CD4-positive, alpha-beta T cell treated with Interleukin-10 for 1 hour (primary cell): ENCODE results near the gene TCP11.

Experiments
- DNase-seq: peaks from one replicate; pipeline ENCODE4 v3.0.0-alpha.2; 2020

TCP11 gene

DNA sequence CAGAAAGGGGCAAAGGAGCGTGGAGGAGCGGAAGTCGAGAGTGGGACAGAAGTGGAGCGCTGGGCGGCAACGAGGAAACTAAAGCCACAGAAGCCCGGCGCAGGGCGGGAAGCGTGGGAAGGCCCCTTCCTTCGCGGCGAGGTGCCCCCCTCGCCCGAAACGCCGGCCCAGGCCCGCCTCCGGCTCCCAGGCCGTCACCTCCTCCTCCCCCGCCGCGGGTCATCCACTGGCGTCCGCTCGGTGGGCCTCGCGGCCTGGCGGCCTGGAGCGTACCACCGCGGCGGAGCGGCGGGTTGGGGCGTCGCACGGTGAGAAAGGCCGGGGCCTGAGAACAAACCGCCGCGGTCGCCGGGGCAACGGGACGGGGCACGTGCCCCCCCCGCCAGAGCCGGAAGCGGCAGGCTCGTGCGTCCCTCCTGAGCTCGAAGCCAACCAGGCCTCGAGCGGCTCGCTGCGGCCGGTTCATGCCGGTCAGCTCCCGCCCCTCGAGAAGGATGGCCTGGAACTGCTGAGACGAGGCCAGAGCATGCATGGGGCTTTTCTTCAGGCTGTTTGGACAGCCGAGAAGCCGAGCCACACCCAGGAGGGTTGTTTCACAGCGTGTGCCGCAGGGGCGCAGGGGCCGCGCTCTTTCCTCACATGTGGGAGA, at the start of gene TCP11:
TCP11 (minus strand) TSS at position 333 of the 649 bp plus-strand sequence. CDS start 469 bp downstream, outside the sequence.
- DNase-seq: peak; percentile 32

DNA sequence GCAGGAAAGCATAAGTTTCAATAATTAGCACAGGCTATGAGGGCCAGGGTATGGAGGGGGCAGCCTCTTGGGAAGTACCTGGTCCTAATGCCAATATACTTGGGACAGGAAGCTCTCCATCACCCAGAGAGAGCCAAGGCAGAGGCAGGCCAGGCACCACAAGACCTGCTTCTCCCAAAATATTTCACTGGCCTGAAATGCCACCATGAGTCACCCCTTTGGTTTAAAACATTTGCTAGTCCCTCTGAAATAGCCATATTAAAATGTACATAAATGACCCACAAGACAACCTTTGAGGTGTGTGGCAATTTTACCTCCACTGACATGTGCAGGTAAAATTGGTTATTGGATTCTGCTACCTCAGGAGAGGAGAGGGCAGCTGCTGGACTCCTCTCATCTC, 49.2 kb upstream of the TCP11 start:
- no peak for DNase-seq

- no peak for DNase-seq
Measured at GRCh38 chr6:35188886-35189285, 47.7 kb upstream of the TCP11 start.

DNA sequence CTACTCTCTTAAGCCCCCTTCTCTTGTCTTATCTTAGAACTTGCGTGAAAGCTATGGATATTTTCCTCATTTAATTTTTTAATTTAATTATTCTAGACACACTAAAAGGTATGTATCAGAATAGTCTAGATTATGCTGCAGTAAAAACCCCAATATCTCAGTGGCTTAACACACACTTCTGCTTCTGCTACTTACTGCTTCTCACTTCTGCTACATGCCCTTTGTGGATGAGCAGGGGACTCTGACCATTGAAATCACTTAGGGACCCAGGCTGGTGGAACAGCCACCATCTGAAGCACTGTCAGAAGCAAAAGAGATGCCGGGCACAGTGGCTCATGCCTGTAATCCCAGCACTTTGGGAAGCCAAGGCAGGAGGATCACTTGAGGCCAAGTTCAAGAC, 45.4 kb upstream of the TCP11 start:
- no peak for DNase-seq

GRCh38 chr6:35185971-35186370, 44.8 kb upstream of the TCP11 start:
- DNase-seq: no peak

- no peak for DNase-seq
Measured at GRCh38 chr6:35185302-35185681, 44.2 kb upstream of the TCP11 start.

GRCh38 chr6:35184580-35185301, 43.6 kb upstream of the TCP11 start:
- DNase-seq: no peak

DNA sequence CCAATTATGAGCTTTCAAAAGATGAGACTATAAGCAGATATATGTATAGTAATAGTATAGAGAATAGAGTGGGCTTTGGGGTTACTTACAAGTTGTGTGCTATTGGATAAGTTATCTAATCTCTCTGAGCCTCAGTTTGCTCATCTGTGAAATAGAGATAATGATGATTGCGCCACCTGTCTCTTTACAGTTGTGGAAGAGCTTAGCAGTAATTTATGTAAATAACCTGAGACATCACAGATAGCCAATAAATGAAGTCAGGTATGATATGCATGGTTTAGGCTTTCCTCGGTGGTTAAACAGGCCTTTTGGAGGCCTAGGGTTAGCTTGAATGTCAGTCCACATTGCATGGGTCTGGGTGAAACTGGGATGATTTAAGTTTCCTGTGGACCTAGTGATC, 42.8 kb upstream of the TCP11 start:
- no peak for DNase-seq

DNA sequence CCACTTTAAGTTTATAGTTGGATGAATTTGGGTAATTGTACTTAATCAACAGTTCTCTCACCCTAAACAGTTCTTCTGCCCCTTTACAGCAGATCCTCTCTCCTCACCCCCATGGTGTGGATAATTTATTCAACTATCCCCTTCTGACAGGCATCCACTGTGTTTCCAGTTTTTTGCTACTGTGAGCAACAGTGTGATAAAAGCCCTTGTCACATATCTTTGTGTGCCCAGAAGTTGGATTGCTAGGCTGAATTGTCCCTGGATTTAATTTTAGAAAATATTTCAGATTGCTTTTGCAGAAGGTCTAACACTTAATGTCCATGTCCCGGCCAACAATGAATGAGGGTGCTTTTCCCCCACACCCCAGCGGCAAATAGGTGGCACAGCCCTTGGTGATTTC, 42.1 kb upstream of the TCP11 start:
- no peak for DNase-seq

- DNase-seq: no peak
Measured at GRCh38 chr6:35181933-35182612, 40.9 kb upstream of the TCP11 start.

GRCh38 chr6:35181308-35181932, 40.3 kb upstream of the TCP11 start:
- no peak for DNase-seq

GRCh38 chr6:35179901-35180535, 38.9 kb upstream of the TCP11 start:
- DNase-seq: no peak

DNA sequence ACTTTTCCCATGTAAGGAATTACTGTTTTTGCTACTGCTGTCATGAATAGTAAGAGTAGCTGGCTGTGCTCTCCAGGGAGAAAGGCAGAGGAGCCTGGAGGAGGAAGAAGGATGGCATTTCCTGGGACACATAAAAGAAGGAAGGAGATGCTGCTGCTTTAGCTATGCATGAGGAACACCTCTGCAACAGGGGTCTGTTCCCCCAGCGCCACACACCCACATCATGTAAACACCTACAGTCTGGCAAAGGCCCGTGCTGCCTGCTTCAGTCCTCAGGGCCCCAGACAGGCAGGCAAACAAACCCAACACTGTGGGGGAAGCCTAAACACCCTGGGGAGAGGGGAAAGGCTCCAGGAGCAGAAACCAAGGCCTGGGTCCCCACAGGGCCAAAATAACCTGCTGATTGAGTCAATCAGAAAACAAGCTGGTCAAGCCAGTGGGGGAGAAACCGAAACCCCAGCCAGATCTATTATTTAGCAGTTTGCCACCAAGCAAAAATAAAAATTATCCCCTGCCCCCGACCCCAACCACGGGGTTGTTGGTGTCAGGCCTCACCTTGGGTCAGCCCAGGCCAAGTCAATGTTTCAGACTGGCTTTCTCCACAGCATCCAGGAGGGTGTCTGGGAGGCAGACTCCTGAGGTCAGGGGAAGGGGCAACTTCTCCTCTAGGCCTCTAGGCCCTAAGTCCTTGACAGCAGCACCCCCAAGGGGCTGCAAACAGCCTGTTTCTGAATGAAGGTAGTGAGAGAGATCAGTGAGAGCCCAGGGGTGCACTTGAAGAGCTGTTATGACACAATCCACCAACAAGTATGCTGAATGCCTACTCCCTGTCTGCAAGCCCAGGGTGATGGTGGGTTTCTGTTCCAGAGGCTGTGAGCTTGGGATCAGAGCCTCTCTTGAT, 38.0 kb upstream of the TCP11 start:
- DNase-seq: no peak

DNA sequence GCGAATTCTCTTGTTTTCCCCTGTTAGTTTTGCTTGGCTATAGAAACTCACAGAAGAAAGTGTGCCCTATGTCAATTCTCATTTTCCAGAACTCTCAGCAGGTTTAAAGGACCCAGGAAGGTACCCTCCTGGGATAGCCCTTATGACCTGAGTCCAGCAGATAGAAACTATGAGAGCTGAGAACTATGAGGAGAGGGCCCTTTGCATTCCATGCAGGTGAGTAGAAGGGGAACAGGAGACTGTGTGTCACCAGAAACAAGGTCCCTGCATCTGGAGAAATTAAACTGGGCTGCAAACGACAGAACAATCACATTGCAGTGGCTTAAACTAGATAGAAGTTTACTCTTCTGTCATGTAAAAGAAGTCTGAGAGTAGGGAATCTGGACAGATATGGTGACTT, 36.9 kb upstream of the TCP11 start:
- DNase-seq: no peak

DNA sequence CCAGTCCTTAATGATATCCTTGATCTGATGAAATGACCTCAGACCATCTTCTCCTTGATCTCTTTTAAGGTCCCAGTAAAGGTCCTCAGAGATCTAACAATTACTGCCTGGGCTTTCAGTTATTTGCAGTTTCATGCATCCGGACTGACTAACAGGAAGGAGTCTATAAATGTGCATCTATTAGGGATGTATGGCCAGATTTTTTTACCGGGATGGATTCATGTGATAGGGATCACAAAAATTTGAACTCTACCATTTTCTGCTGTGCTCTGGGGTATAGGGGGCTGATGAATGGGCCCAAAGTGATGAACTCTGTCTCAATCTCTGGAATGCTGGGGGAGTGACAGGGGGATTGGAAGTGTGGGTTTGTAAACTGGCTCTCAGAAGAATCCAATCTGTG, 36.5 kb upstream of the TCP11 start:
- DNase-seq: no peak

DNA sequence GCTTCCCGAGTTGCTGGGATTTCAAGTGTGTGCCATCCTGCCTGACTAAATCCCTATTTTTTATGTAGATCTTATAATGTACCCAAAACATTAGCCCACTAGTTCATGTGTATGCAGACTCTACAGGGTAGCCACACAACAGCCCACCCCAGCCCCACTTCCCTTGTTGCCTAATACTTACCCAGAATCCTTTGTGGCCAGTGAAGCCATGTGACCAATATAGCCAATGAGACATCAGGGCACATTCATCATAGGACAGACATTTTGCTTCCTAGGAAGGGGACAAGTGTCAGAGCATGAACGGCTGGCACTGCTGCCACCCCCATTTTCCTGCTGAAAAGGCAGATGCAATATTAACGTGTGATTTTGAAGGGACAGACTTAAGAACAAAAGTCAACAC, 36.0 kb upstream of the TCP11 start:
- no peak for DNase-seq

DNA sequence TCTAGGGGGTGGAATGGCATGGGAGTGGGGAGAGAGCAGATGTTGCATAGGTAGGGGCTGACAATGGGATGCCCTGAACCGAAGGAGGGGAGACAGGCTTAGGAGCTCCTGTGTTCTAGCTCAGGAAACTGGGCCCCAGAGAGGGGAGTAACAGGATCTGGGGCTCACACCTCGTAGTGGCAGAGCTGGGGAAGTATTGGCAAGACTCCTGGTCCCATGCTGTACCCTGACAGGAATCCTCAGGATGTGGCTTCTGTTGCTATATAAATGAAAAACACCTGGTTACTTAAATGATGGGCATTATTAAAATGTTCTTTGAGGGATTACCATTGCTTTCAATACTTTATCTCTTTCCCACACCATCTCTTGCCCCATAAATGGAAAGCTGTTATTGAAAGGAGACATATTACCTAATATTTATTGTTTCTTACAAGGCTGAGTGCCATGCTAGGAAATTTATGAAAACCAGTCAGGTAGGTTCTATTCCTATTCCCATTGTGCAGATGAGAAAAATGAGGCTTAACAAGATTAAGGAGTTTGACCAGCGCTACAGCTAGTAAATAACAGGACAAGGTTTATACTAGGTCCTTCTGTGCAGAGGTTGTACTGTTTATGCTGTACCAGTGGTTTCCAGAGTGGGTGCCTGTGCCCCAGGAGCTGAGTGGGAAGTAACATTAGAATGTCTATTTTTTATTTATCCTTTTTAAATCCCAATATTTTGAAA, 35.3 kb upstream of the TCP11 start:
- no peak for DNase-seq

DNA sequence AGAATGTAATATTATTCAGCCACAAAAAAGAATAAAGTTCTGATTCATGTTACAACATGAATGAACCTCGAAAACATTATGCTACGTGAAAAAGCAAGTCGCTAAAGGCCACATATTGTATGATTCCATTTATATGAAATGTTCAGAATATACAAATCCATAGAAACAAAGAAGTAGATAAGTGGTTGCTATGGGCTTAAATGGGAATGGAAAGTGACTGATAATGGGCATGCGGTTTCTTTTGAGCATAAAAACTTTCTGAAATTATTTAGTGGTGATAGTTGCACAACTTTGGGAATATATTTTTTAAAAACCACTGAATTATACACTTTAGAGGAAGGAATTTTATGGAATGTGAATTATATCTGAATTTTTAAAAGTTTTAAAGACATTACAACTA, 33.4 kb upstream of the TCP11 start:
- no peak for DNase-seq

DNA sequence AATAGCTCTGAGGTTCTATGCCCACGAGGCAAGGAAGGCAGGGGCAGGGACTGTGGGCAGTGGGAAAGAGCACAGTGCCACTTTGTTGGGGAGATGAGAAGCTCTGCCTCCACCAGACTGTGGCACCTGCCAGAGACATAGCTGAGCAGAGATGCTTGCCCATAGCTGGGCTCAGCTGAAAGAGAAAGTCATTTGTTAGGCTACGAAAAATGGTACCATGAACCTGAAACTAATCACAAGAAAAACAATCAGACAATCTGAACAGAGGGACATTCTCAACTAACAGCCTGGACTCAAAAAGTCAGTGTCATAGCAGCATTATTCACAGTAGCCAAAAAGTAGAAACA, 32.9 kb upstream of the TCP11 start:
- DNase-seq: no peak

DNA sequence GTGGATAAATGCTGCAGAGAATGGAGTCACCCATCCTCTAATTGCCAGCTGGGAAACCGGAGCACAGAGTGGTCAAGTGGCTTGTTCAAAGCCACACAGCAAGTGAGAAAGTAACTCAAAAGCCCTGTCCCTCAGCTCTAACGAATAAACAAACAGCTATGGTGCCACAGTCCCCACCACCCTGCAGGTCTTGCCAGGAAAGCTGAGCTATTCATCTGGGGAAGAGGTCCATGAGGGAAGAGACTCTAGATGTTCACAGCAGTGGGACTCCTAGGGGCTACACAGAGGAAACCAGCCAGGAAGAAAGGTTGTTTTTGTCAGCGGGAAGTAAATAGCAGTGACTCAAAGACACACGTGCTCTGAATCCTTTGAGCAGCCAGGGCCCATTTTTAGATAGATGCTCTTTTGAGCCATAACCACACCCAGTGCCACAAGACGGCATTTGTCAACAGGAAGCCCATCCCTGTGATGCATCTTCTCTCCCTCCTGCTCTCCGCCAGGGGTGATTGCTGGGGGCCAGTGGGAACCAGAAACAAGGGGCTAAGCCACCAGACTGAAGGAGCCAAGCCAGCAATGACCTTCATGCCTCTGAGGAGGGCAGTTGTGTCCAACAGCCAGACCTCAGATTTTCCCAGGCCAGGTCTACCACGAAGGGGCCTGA, 32.4 kb upstream of the TCP11 start:
- no peak for DNase-seq

DNA sequence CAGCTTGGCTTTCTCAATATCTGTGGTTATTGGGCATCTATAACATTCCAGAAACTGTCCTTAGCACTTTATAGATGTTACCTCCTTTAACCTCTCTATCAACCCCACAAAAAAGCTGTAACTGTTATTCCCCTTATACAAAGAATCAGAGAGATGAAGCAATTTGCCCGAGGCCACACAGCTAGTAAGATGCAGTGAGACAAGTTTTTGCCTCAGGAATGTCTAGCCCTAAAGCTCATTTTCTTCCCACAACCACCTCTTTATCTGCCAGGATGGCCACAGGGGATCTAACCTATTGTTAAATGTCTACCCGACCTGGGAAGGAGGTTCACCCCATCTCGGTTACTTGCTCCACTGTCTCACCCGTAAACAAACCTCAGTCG, 31.9 kb upstream of the TCP11 start:
- DNase-seq: no peak
